ENCODE results near the gene MTG2.
A peak's percentile ranks its signal among the peaks of the same experiment; 100 is the strongest.

MTG2 gene

GRCh38 chr20:62237514-62237800 lies 54.6 kb downstream of the MTG2 start:
- H3K27ac Mint-ChIP-seq = peak overlapping the region in 1 of 3 experiments; percentile 30
- peaks cover 11% of the 10 kb centered on the region for H3K27me3 Mint-ChIP-seq (ENCODE audit: low read depth)
- H3K36me3 Mint-ChIP-seq (ENCODE audit: low read depth) = no peaks in the 10 kb centered on the region
- H3K4me1 Mint-ChIP-seq = peaks cover 12% of the 10 kb centered on the region
- TF ChIP-seq, protein P1, sequence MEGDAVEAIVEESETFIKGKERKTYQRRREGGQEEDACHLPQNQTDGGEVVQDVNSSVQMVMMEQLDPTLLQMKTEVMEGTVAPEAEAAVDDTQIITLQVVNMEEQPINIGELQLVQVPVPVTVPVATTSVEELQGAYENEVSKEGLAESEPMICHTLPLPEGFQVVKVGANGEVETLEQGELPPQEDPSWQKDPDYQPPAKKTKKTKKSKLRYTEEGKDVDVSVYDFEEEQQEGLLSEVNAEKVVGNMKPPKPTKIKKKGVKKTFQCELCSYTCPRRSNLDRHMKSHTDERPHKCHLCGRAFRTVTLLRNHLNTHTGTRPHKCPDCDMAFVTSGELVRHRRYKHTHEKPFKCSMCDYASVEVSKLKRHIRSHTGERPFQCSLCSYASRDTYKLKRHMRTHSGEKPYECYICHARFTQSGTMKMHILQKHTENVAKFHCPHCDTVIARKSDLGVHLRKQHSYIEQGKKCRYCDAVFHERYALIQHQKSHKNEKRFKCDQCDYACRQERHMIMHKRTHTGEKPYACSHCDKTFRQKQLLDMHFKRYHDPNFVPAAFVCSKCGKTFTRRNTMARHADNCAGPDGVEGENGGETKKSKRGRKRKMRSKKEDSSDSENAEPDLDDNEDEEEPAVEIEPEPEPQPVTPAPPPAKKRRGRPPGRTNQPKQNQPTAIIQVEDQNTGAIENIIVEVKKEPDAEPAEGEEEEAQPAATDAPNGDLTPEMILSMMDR (IDR thresholded peaks at IDR 0.05; ENCODE audit: unreplicated experiment in 3 of 3) = no peak
- peak overlapping the region; percentile 83 to 88 (median 87) for H3K4me3 Mint-ChIP-seq
- no peaks in the 10 kb centered on the region for H3K9me3 Mint-ChIP-seq

GRCh38 chr20:62237801-62238568 lies 55.2 kb downstream of the MTG2 start, which contains the start of gene OSBPL2:
OSBPL2 (plus strand) TSS chr20:62238521; CDS start chr20:62256185, 17,664 bp downstream.
- no peaks in the 10 kb centered on the region for H3K36me3 Mint-ChIP-seq (ENCODE audit: low read depth)
- H3K4me3 Mint-ChIP-seq = peak within 1 kb of the TSS; percentile 86 to 96 (median 94)
- TF ChIP-seq, protein P1 (IDR thresholded peaks at IDR 0.05; ENCODE audit: unreplicated experiment in 3 of 3) = no peak
- peaks cover 12% of the 10 kb centered on the region for H3K4me1 Mint-ChIP-seq
- no peaks in the 10 kb centered on the region for H3K9me3 Mint-ChIP-seq
- peak within 1 kb of the TSS; percentile 51 to 87 (median 71) for H3K27ac Mint-ChIP-seq
- peaks cover 11% of the 10 kb centered on the region for H3K27me3 Mint-ChIP-seq (ENCODE audit: low read depth)

DNA sequence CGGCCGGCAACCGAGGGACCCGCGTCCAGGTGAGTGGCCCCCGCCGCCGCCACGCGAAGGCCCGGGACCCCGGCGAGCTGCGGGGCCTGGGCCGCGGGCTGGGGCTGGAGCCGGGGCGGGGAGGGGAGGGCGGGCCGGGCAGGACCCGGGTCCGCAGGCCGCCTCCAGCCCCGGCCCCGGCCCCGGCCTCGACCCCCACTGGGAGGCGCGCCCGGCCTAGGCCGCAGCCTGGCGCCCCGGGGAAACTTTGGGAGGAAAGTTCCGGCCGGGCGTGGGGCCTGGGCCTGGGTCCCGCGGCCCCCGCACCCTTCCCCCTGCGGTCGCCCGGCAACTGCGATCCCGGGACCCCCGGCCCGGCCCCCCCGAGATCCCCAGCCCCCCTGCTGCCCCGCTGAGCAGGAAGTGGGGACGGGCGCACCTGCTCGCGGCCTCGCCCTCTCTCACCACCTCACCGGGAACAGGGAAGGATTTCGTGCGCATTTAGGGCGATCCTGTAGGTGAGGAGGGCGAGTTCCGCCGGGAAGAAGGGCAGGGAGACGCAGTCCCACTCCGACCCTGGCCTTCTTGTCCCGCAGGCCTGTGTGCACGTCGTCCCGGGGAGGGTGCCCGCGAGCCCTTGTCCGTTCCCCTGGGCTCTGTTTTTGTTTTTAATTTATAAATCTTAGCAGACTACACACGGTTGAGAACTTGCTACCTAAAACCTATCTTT lies 55.9 kb downstream of the MTG2 start:
- Mint-ChIP-seq H3K4me1 (peaks cover 12% of the 10 kb centered on the region), H3K27ac (peak overlapping the region; percentile 51 to 87 (median 71)), H3K36me3 (ENCODE audit: low read depth) (no peaks in the 10 kb centered on the region), H3K9me3 (no peaks in the 10 kb centered on the region), H3K4me3 (peak overlapping the region; percentile 86 to 96 (median 94)), H3K27me3 (ENCODE audit: low read depth) (peaks cover 10% of the 10 kb centered on the region)
- TF ChIP-seq, protein P1 (IDR thresholded peaks at IDR 0.05; ENCODE audit: unreplicated experiment in 3 of 3) = no peak

- H3K9me3 Mint-ChIP-seq = no peaks in the 10 kb centered on the region
- TF ChIP-seq, protein P1 (IDR thresholded peaks at IDR 0.05; ENCODE audit: unreplicated experiment in 3 of 3) = no peak
- H3K27me3 Mint-ChIP-seq (ENCODE audit: low read depth) = peaks cover 8% of the 10 kb centered on the region
- peak overlapping the region; percentile 86 to 96 (median 94) for H3K4me3 Mint-ChIP-seq
- H3K4me1 Mint-ChIP-seq = peaks cover 12% of the 10 kb centered on the region
- peak overlapping the region; percentile 51 to 87 (median 71) for H3K27ac Mint-ChIP-seq
- H3K36me3 Mint-ChIP-seq (ENCODE audit: low read depth) = no peaks in the 10 kb centered on the region
Measured at GRCh38 chr20:62239278-62239879, 56.6 kb downstream of the MTG2 start.

- TF ChIP-seq, protein P1 (IDR thresholded peaks at IDR 0.05; ENCODE audit: unreplicated experiment in 3 of 3) = no peak
- H3K9me3 Mint-ChIP-seq = no peaks in the 10 kb centered on the region
- peak overlapping the region; percentile 86 to 96 (median 94) for H3K4me3 Mint-ChIP-seq
- H3K27ac Mint-ChIP-seq = no peak overlapping the region
- no peaks in the 10 kb centered on the region for H3K36me3 Mint-ChIP-seq (ENCODE audit: low read depth)
- H3K4me1 Mint-ChIP-seq = peaks cover 6% of the 10 kb centered on the region
- peaks cover under 1% of the 10 kb centered on the region for H3K27me3 Mint-ChIP-seq (ENCODE audit: low read depth)
Measured at GRCh38 chr20:62240020-62240685, 57.3 kb downstream of the MTG2 start.

Measured in nephron (organoid).